Activated CD8-positive, alpha-beta memory T cell treated with anti-CD3 and anti-CD28 coated beads, Interleukin-2, amount 50 U/mL, for 24 hours (primary cell): ENCODE measurements around the gene GNG2.

Experiments
- DNase-seq: peaks from one replicate; pipeline ENCODE4 v3.0.0-alpha.2; 2020; ENCODE audit errors: extremely low read depth

GNG2 gene

GRCh38 chr14:51855234-51855633, 5.2 kb upstream of the GNG2 start:
- no peak for DNase-seq

GRCh38 chr14:51856792-51857296, 3.6 kb upstream of the GNG2 start:
- no peak for DNase-seq

- DNase-seq: no peak
Observed at GRCh38 chr14:51859131-51859530, 1.3 kb upstream of the GNG2 start.

- DNase-seq: no peak
Observed at GRCh38 chr14:51860825-51861499, 550 bp downstream of the GNG2 start.

GRCh38 chr14:51862176-51862796, 1.9 kb downstream of the GNG2 start:
- no peak for DNase-seq

- DNase-seq: no peak
Observed at GRCh38 chr14:51862860-51863259, 2.4 kb downstream of the GNG2 start.

GRCh38 chr14:51865953-51866747, 5.7 kb downstream of the GNG2 start:
- DNase-seq: no peak

GRCh38 chr14:51867741-51868140, 7.3 kb downstream of the GNG2 start:
- no peak for DNase-seq

- DNase-seq: no peak
Observed at GRCh38 chr14:51868405-51868804, 8.0 kb downstream of the GNG2 start.

GRCh38 chr14:51869411-51870100, 9.1 kb downstream of the GNG2 start:
- DNase-seq: no peak

GRCh38 chr14:51870606-51871005, 10.2 kb downstream of the GNG2 start:
- DNase-seq: no peak

GRCh38 chr14:51871846-51872245, 11.4 kb downstream of the GNG2 start:
- DNase-seq: no peak

GRCh38 chr14:51872396-51872795, 12.0 kb downstream of the GNG2 start:
- DNase-seq: no peak

GRCh38 chr14:51873221-51873893, 12.9 kb downstream of the GNG2 start:
- DNase-seq: no peak

GRCh38 chr14:51877810-51878209, 17.4 kb downstream of the GNG2 start:
- no peak for DNase-seq

GRCh38 chr14:51879170-51879569, 18.8 kb downstream of the GNG2 start:
- DNase-seq: no peak

GRCh38 chr14:51880835-51881580, 20.6 kb downstream of the GNG2 start:
- no peak for DNase-seq

- DNase-seq: no peak
Observed at GRCh38 chr14:51881636-51882035, 21.2 kb downstream of the GNG2 start.

- no peak for DNase-seq
Observed at GRCh38 chr14:51883232-51883631, 22.8 kb downstream of the GNG2 start.

- DNase-seq: no peak
Observed at GRCh38 chr14:51884086-51884927, 23.9 kb downstream of the GNG2 start.
